Skeletal muscle tissue (tissue), 4 donors: ENCODE measurements around the gene SH2D7. TPM values are rescaled to one million over a fixed set of nuclear protein-coding genes. Genes with fewer than 3 reads are reported as not detected.
A peak's percentile ranks its signal among the peaks of the same experiment; 100 is the strongest.

ENCODE experiments used
- H3K27ac ChIP-seq: one replicate; pipeline ENCODE4 v1.7.0; 2013; ENCODE audit warnings: mild to moderate bottlenecking, low read depth, low read length, inconsistent platforms
- H3K27me3 ChIP-seq, 3 donors: one replicate each; pipeline ENCODE4 v1.7.0; 2013; ENCODE audit warnings: low read length in 3 of 3; ENCODE audit not compliant: control insufficient read depth in 3 of 3, insufficient read depth in 3 of 3
- H3K36me3 ChIP-seq, 3 donors: one replicate each; pipeline ENCODE4 v1.7.0; 2013; ENCODE audit warnings: low read length in 3 of 3; ENCODE audit not compliant: control insufficient read depth in 3 of 3, insufficient read depth in 3 of 3
- H3K4me1 ChIP-seq, 3 donors: one replicate each; pipeline ENCODE4 v1.7.0; 2013; ENCODE audit warnings: low read length in 3 of 3, mild to moderate bottlenecking in 3 of 3; ENCODE audit not compliant: control insufficient read depth in 3 of 3, insufficient read depth in 3 of 3
- H3K4me3 ChIP-seq, 3 donors: one replicate each; pipeline ENCODE4 v1.7.0; 2013; ENCODE audit warnings: low read length in 3 of 3
- H3K9ac ChIP-seq, 3 donors: one replicate each; pipeline ENCODE4 v1.7.0; 2013; ENCODE audit warnings: low read length in 3 of 3, mild to moderate bottlenecking in 3 of 3, moderate library complexity in 2 of 3, low read depth in 1 of 3
- H3K9me3 ChIP-seq, 3 donors: one replicate each; pipeline ENCODE4 v1.7.0; 2013; ENCODE audit warnings: low read length in 3 of 3; ENCODE audit not compliant: control insufficient read depth in 3 of 3
- total RNA-seq: library from RNA; depleted of rRNA; stranded (reverse); fragments of >200 nt; gene quantifications from one replicate; pipeline ENCODE4 v1.2.3, GENCODE V29; 2014
- donor health status: Osteomylitis.

SH2D7 gene
- total RNA-seq, 1 donor from 2014 or later: not detected

DNA sequence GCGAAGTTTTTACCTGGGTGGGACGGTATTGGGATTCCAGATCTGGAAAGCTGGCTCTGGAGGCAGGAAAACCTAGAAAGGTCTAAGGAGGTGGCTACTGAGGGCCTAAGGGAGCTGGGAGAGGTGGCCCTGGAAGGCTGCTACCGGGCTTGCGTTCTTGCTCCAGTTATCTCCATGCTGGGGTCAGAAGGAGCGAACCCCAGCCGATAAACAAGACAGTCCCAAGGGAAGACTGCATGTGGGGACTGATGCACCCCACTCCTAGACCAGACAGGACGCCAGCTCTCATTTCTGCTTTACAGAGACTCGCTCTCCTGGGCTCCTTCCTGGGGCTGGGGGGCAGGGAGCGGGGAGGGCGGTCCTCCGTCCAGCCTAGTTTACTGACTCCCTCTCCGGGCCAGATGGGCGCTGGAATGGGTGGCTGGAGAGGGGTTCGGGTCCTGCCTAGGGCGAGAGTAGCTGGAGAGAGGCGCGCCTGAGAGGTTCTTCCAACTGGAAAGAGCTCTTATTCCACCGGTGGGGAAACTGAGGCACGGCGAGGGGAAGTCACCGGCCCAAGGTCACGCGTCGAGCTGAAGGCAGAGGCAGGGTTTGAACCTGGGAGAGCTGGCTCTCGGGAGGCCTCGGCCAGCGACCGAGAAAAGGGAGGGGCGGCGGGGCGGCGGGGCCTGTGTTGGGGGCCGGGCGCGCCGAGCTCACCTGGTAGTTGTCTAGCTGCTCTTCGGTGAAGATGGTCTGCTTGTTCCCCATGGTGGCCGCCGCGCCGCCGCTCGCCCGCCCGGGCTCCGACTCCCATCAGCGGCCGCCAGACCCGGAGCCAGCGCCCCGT lies 38.3 kb downstream of the SH2D7 start:
- Histone ChIP-seq H3K4me1 (peaks cover 20 to 28% (median 22%) of the 10 kb centered on the region in 3 donors), H3K27ac (no peak overlapping the region), H3K9ac (peak overlapping the region; percentile 23 to 95 (median 30)), H3K4me3 (peak overlapping the region; percentile 14 to 82 (median 49)), H3K36me3 (no peaks in the 10 kb centered on the region), H3K9me3 (no peaks in the 10 kb centered on the region), H3K27me3 (no peaks in the 10 kb centered on the region)

DNA sequence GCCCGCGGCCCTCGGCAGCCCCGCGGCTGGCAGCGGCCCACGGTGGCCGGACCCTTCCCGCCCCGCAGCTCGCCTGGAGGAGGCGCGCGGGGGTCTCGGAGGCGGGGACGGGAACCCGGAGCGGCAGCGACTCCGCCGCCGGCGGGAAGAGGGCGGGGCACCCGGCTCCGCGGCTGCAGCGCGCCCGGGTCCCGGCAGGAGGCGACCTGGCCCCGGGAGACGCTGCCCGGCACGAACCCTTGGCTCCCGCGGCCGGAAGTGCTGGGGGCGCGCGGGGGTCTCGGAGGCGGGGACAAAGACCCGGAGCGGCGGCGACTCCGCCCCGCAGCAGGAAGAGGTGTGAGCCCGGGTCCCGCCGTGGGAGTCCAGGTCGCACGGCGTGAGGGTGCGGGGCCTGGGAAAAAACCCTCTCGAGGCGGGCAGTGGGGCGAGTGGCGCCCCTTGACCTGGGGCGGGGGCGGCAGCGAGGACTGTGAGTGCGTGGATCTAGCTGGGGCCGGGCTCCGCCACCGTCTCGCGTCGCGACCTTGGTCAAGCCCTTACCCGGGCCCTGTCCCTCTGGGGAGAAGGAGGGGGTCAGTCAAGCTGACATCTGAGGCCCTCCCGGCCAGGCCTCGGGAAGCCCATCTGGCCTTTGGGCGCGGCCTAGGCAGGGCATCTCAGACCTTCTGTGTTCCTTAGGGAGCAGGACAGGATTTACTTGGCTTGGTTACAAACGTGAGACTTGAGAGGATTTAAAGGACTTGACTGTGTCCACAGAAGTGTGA lies 39.1 kb downstream of the SH2D7 start, which contains the start of gene CIB2:
Gene CIB2 (minus strand): TSS at position 151 of the 767 bp plus-strand sequence. CDS start 230 bp downstream, outside the sequence.
- no peaks in the 10 kb centered on the region for H3K36me3 ChIP-seq
- H3K4me3 ChIP-seq: peak within 1 kb of the TSS; percentile 72 to 85 (median 82)
- peak within 1 kb of the TSS; percentile 75 for H3K27ac ChIP-seq
- no peaks in the 10 kb centered on the region for H3K9me3 ChIP-seq
- H3K4me1 ChIP-seq: peaks cover 20 to 28% (median 22%) of the 10 kb centered on the region in 3 donors
- peak within 1 kb of the TSS; percentile 83 to 95 (median 95) for H3K9ac ChIP-seq
- H3K27me3 ChIP-seq: no peaks in the 10 kb centered on the region

DNA sequence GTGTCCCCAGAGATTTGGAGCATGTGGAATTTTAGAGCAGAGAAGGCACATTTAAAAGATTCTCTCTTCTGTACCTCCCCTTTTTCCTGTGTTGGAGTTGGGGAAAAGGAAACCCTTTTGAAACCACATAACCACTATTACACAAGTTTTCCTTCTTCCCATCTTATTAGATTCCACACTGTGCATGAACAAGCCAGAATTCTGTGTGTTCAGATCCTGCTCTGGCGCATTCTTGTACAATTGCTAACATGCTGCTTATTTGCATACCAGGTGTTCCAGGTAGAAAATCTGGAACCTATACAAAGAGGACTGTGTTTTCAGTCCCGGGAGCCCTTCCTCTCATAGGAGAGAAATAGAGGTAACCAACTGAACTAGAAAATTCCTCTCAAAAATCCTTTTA lies 41.4 kb downstream of the SH2D7 start:
- no peak overlapping the region for H3K4me3 ChIP-seq
- no peak overlapping the region for H3K9ac ChIP-seq
- no peak overlapping the region for H3K27ac ChIP-seq
- no peaks in the 10 kb centered on the region for H3K9me3 ChIP-seq
- H3K4me1 ChIP-seq: peaks cover 18 to 26% (median 21%) of the 10 kb centered on the region in 3 donors
- no peaks in the 10 kb centered on the region for H3K27me3 ChIP-seq
- no peaks in the 10 kb centered on the region for H3K36me3 ChIP-seq

DNA sequence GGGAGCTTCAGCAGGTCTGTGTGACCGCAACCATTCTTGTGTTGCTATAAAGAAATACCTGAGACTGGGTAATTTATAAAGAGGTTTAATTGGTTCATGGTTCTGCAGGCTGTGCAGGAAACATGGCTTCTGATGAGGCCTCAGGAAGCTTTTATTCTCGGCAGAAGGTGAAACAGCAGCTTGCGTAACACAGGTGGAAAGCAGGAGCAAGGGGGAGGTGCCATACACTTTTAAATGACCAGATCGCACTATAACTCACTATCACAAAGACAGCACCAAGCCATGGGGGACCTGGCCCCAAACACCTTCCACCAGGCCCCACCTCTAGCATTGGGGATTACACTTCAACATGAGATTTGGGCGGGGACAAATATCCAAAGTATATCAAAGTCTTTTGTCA lies 47.2 kb downstream of the SH2D7 start:
- no peak overlapping the region for H3K9ac ChIP-seq

DNA sequence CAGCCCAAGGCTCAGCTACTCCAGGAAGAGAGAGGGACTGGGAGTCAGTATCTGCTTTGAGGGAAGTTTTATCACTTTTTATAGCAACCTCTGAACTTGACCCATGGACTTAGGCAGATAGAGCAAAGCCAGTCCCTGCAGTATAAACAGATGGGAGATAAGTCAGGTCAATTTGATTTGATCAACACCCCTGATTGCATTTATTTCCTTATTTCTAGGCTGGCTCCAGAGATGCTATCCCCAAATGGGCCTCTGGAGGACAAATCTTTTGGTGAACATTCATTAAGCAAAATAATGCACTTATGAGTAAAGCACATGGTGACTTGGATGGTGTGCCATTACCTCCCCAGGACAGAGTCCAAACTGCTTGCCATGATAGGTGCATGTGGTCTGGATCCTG lies 47.9 kb downstream of the SH2D7 start:
- Histone ChIP-seq H3K4me3 (no peak overlapping the region), H3K9me3 (no peaks in the 10 kb centered on the region), H3K9ac (no peak overlapping the region), H3K27ac (no peak overlapping the region), H3K27me3 (no peaks in the 10 kb centered on the region), H3K4me1 (no peaks in the 10 kb centered on the region), H3K36me3 (no peaks in the 10 kb centered on the region)

More for the DNA sequence above, 47.2 kb downstream of the SH2D7 start:
- H3K4me1 ChIP-seq: no peaks in the 10 kb centered on the region
- H3K27me3 ChIP-seq: no peaks in the 10 kb centered on the region
- no peak overlapping the region for H3K4me3 ChIP-seq
- no peaks in the 10 kb centered on the region for H3K9me3 ChIP-seq
- H3K27ac ChIP-seq: no peak overlapping the region
- no peaks in the 10 kb centered on the region for H3K36me3 ChIP-seq

DNA sequence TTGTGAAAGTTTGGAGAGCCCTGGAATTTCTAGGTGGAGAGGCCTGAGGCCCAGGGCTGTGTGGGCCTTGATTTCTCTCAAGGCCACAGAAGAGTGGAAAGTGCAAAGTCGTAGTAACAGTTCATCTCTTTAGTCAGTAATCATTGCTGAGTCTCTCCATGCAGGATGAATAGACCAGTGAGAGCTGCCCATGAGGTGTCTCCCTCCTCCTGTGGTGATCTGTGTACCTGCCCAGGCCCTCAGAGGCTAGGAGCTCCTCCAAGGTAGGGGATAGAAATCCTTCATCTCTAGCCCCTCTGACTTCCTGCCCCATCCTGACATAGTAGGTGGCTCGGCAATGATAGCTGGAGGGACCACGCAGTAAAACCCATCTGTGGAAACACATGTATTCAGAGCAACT lies 50.0 kb downstream of the SH2D7 start:
- no peak overlapping the region for H3K27ac ChIP-seq
- no peaks in the 10 kb centered on the region for H3K9me3 ChIP-seq
- H3K4me1 ChIP-seq: peaks cover 3 to 13% (median 7%) of the 10 kb centered on the region in 3 donors
- H3K9ac ChIP-seq: no peak overlapping the region
- H3K27me3 ChIP-seq: no peaks in the 10 kb centered on the region
- no peaks in the 10 kb centered on the region for H3K36me3 ChIP-seq
- H3K4me3 ChIP-seq: no peak overlapping the region

DNA sequence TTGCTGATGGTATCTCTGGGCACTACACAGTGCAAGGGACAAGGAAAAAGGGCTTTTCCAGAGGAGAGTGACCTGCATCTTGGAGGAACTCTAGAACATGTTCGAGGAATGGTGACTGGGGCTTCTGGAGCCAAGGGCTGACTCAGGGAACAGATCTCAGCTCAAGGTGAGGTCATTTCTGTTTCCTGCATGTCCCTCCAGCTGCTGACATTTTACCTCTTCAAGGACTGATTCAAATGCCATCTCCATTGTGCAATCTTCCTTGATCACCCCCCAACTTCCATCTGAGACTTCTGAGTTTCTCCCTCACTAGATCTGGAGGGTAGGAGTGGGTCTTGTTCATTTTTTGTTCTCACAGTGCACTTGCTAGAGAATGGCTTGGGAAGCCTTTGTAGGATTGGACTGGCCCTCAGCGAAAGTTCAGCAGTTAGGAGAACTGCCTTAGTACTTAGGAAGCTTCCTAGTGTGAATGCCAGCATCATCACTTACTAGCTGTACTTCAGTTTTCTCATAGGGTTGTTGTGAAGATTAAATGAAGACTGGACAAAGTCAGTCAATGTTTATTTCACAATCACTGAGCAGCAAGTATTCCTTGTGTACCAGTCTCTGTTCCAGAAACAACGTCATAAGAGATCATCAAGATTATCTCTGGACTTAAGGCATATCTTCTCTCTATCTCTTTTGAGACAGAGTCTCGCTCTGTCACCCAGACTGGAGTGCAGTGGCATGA lies 54.2 kb downstream of the SH2D7 start:
- Histone ChIP-seq H3K4me1 (peaks cover 27 to 40% (median 35%) of the 10 kb centered on the region in 3 donors), H3K27ac (peak overlapping the region; percentile 83), H3K36me3 (no peaks in the 10 kb centered on the region), H3K27me3 (no peaks in the 10 kb centered on the region), H3K9me3 (no peaks in the 10 kb centered on the region), H3K4me3 (no peak overlapping the region), H3K9ac (no peak overlapping the region)

DNA sequence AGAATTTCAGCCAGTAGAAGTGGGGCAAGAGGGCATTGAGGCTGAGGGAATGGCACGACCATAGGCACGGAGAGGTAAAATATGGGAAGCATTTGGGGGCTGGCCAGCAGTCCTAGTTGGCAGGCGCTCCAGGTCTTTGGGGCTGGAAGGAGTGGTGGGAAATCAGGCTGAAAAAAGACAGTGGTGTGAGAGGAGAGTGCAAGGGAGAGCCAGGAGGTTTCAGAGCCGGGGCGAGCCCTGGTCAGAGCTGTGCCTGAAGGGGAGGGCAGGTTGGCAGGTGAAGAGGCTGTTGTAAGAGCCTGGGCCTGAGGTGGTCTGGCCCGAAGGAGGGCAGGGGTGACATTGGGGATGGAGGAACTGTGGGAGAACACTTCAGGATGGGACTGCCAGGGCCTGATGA lies 55.2 kb downstream of the SH2D7 start:
- H3K9ac ChIP-seq: peak overlapping the region in 2 of 3 donors; percentile 40 to 50
- H3K4me1 ChIP-seq: peaks cover 27 to 40% (median 35%) of the 10 kb centered on the region in 3 donors
- no peaks in the 10 kb centered on the region for H3K36me3 ChIP-seq
- H3K27ac ChIP-seq: peak overlapping the region; percentile 83
- peak overlapping the region in 1 of 3 donors; percentile 6 for H3K4me3 ChIP-seq
- no peaks in the 10 kb centered on the region for H3K27me3 ChIP-seq
- no peaks in the 10 kb centered on the region for H3K9me3 ChIP-seq

DNA sequence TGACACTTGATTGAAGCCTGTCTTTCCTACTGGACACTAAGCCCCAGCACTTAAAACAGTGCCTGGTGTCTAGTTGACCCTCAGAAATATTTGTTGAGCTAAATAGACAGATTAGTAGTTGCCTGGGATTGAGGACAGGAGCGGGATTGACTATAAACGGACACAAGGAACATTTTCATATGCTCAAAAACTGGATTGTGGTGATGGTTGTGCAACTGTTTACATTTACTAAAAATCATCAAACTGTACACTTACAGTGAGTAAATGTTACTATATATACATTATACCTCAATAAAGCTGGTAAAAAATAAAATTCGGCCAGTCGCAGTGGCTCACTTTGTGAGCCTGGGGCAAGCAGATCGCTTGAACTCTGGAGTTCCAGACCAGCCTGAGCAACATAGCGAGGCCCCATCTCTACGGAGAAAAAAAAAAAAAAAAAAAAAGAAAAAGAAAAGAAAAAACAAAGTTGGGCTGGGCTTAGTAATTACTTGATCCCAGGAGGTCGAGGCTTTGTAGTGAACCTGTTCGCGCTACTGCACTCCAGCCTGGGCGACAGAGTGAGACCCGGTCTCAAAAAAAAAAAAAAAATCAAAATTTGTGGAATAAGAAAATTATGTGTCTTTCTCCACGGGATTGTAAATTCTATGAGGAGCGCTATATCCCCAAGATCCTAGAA lies 56.2 kb downstream of the SH2D7 start:
- Histone ChIP-seq H3K27ac (peak overlapping the region; percentile 83), H3K4me3 (peak overlapping the region; percentile 69 to 86 (median 73)), H3K9me3 (no peaks in the 10 kb centered on the region)

More for the DNA sequence above, 56.2 kb downstream of the SH2D7 start:
- H3K27me3 ChIP-seq: no peaks in the 10 kb centered on the region
- peak overlapping the region; percentile 64 to 78 (median 75) for H3K9ac ChIP-seq
- no peaks in the 10 kb centered on the region for H3K36me3 ChIP-seq
- peaks cover 27 to 40% (median 35%) of the 10 kb centered on the region in 3 donors for H3K4me1 ChIP-seq
